GM18858 (cell line): Measurements from ENCODE around the gene DUS3L.

Experiments
- ATAC-seq: cut with Tn5 transposase; IDR thresholded peaks from one replicate; pipeline ENCODE4 v1.9.1; 2021; ENCODE audit not compliant: unreplicated experiment

DUS3L gene, protein sequence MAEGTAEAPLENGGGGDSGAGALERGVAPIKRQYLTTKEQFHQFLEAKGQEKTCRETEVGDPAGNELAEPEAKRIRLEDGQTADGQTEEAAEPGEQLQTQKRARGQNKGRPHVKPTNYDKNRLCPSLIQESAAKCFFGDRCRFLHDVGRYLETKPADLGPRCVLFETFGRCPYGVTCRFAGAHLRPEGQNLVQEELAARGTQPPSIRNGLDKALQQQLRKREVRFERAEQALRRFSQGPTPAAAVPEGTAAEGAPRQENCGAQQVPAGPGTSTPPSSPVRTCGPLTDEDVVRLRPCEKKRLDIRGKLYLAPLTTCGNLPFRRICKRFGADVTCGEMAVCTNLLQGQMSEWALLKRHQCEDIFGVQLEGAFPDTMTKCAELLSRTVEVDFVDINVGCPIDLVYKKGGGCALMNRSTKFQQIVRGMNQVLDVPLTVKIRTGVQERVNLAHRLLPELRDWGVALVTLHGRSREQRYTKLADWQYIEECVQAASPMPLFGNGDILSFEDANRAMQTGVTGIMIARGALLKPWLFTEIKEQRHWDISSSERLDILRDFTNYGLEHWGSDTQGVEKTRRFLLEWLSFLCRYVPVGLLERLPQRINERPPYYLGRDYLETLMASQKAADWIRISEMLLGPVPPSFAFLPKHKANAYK

DNA sequence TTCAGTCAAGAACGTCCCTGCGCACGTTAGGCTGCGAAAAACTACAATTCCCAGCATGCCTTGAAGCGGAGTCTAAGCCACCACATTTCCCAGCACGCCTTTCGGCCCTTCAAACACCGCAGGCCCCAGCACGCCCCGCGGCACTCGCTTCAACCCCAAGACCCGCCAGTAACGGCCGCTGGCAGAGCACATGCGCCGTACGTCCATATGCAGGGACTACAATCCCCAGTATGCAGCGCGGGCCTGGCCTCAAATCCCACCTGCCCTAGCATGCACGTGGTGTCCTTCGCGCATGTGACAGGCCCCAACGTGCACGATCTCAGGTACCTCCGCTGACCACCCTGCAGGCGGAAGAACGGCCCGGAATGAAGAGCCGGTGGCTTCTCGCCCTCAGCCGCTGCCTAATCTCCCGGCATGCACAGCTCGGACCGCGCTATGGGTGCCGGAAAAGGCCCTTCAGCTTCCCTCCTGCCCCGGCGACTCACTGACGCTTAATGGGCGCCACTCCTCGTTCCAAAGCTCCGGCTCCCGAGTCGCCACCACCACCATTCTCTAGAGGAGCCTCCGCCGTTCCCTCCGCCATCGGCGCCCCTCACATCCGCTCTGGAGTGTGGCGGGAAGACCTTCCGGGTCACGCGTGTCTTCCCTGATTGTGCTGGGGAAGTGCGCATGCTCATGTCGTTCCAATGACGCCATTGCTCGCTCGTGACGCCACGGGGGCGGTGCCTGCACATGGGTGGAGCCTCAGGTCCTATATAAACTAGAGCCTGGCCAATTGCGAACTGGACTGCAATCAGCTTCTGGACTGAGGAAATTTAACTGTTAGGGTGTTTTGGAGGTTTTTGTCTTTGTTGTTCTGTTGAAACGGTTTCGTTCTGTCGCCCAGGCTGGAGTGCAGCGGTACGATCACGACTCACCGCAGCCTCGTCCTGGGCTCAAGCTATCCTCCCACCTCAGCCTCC lies at the start of gene DUS3L:
Gene DUS3L, minus strand, starts transcription at position 605 of the 962 bp plus-strand sequence. Its CDS starts 22 bp downstream, at position 583.
- peak; percentile 86 for ATAC-seq

DNA sequence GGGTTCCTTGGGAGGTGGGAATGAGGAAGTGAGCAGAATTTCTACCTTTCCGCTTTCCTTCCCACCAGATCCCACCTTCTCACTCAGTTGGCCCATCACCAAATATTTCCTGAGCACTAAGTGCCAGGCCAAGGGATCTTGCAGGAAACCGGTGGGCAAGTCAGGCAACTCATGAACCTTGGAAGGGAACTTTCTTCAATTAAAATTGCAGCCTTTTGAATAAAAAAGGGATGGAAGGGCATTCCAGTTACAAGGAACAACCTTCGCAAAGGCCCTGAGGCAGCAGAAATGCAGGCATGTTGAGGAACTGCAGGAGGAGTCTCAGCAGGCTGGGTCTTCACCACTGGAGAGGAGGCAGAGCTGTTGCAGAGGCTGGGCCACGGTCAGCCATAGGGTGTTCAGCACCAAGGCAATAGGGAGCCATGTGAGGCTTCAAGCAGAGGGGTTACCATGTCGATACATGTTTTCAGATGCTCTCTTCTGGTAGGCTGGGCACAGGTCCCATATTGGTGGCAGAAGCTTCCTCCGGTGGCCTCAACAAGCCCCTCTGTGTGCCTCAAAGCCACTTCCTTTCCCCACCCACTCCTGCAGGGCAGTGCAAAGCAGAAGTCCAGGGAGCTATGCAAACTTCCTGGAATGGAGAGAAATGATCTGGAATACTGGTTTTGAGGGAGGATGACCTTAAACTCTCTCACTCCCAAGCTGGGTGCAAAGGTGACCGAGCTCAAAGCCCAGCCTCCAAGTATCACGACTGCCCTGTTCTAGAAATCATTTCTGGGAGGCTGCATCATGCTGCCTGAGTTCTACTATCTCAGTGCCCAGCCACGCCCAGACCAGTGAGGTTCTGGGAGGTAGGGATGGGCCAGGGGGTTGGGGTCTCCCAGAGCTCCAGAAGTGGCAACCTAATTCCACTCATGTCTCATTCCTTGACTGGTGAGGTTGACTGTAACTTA lies 48.4 kb upstream of the DUS3L start, which contains the start of gene FUT6:
Gene FUT6, minus strand, starts transcription at position 638 of the 953 bp plus-strand sequence. CDS start 7,135 bp downstream, outside the sequence.
- ATAC-seq: no peak

DNA sequence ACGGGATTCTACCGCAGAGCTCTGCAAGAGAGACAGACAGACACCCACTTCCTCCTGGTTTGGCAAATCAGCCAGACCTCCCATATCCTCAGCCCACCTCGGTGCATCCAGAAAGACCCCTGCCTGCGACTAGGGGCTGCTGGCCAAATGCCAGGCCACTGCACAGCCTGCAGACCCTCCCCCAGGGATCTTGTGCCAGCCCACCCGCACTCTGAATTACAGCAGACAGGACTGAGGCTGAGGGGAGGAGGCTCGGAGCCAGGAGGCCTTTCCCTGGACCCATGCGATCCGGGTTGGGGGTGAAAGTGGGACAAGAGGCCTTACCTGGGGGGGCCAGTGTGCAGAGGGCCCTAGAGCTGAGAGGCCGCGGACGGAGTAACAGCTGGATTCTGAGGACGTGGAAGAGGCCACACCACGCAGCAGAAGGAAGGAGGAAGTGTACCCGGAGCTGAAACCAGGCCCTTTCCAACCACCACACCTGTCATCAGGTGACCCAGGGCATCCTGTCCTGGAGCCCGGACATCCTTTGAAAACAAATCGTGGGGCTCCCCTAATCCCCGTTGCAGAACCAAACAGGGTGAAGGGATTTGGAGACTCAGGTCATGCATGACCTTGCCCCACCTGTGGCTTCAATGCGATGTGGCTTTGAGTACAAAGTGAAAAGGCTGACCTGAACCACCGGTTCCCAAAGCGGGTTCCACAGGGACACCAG lies 47.5 kb upstream of the DUS3L start:
- ATAC-seq: no peak

DNA sequence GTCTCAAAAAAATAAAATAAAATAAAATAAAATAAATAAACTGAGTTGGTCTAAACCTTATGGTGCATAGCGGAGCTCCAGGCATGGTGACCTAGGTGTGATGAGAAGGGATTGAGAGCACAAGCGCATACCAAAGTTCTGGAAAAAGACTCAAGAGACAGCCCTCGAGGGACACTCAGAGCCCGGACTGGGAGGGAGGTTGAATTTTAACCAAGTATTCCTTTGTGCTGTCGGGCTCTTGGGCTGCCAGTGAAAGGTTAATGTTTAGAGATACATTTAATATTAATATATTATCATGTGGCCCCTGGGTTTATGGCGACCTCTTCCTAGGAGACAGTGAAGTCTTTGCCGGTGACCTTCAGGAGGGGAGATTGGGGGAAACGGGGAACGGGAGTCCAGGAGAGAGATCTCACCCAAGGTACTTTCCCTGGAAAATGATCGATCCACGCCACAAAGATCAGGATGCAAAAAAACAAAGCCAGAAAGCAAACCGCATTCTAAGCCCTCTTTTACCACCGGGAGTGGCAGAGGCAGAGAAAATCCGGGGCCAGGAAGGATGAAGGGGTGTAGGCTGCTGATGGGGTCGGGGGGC lies 46.9 kb upstream of the DUS3L start:
- no peak for ATAC-seq

DNA sequence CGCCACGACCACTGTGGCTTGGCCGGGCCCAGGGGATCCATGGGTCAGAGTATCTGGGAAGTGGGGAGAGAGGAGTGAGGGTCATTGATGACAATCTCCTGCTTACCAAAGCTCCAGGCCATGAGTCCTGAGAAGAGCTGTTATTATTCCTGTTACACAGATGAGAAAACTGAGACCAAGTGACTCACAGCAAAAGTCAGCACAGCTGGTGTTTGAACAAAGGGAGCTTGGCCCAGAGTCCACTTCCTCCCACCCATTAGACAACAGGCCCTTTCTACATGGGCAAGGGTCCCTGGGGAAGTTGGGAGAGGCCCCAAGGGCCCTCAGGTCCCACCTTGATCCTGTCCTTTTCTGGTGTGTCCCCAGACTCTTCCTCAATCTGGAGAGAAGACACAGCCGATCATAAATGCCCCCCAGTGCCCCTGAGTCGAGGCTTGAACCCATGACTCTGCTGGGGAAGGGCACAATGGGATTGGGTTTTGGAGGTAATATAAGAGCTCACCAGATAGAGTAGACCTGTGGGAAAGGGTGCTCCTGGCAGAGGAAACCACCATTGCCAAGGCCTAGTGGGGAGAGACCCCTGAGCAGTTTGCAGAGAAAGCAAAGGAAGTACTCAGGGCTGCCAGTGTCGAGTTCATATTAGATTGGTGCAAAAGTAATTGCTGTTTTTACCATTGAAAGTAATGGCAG lies 41.7 kb upstream of the DUS3L start:
- ATAC-seq: no peak

DNA sequence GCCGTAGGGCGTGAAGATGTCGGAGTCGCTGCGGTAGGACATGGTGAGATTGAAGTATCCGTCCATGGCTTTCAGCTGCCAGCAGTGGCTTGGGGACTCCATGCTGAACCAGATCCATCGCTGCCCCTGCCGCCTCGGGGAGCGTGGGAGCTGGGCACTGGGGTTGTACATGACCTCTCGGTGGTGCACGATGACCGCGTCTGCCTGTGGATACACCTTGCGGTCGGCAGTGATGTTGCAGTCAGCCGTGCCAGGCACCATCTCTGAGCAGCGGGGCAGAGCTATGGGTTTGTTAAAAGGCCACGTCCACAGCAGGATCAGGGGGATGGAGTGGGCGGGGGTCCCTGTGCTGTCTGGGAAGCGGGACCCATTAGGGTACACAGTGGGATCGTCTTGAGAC lies 41.1 kb upstream of the DUS3L start:
- ATAC-seq: no peak

DNA sequence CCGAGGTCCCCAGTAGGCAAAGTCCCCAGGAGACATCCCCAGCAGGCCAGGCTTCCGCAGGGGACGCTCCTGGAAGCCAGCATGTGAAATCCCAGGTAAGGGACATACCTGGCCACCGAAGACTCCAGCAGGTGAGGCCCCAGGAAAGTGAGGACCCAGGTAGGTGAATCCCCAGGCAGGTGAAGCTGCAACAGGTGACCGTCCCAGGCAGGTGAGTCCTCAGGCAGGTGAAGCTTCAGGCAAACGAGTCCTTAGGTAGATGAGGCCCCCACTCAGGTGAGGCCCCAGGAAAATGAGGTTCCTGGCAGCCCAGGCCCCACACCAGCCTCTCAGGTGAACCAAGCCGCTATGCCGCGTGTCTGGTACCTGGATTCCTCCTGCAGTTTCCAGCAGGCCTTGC lies 40.2 kb upstream of the DUS3L start:
- no peak for ATAC-seq

DNA sequence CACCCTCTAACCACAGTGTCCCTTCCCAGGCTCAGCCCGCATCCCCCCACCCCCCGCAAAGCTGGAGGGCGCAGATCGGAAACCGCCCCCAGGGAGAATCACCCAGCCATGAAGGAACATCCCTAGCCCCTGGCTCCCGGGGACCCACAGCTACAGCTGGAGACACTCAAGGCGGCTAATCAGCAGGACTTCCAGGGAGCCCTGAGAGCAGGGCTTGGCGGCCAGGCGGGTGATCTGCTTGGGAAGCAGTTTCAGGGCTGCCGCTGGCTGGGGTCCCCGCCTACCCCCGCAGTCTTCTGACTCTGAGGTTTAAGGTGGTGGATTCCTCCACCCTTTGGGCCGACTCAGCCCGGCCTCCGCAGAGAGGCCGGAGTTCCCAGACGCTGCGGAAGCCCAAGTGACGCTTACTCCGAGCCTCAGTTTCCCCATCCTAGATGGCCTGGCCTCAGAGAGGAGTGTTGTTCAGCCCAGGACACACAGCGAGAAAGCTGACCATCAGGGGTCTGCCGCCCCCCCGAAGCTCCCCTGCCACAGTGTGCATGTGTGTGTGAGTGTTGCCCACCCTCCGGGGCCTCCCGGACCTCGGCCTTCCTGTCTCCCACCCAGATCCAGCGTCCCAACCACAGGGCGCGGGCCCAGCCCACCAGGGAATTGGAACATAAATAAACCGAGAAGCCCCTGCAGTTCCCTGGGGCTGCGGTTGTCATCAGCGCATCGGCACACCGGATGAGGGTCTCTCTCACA lies 38.8 kb upstream of the DUS3L start:
- no peak for ATAC-seq

DNA sequence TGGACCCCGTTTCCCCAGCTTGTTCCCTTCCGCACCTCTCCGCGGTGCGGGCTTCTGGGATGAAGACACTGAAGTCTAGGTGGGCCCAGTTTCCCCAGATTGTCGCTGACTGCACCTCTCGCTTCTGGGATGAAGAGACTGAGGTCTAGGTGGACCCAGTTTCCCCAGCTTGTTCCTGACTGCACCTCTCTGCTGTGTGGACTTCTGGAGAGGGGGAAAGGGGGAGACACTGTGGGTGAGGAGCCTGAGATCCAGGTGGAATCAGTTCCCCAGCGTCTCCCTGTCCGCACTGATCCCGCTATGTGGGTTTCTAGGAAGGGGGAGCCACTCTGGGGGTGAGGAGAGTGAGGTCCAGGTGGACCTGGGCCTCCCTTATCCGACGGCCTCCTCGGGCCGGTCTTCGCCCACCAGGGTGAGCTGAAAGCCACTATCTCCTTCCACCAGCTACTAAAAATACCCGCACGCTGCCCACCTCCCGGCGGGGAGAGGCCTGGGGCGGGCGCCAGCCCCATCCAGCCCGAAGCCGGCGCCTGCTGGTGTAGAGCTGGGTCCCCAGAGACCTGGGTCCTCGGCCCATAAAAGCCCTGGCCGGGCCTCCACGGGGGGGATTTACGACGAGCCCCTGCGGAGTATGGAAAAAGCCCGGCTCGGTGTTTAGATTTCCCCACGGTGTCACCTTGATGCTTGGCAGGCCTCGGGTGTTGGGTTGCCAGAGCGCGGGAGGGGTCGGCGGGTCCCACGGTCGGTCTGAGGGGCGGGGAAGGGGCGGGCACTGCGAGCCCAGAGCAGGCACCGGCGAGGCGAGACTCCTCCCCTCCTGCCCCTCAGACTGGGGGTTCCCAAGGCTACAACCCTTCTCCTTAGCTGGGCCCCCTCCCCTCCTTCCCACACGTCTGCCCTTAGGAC lies 38.0 kb upstream of the DUS3L start:
- no peak for ATAC-seq

DNA sequence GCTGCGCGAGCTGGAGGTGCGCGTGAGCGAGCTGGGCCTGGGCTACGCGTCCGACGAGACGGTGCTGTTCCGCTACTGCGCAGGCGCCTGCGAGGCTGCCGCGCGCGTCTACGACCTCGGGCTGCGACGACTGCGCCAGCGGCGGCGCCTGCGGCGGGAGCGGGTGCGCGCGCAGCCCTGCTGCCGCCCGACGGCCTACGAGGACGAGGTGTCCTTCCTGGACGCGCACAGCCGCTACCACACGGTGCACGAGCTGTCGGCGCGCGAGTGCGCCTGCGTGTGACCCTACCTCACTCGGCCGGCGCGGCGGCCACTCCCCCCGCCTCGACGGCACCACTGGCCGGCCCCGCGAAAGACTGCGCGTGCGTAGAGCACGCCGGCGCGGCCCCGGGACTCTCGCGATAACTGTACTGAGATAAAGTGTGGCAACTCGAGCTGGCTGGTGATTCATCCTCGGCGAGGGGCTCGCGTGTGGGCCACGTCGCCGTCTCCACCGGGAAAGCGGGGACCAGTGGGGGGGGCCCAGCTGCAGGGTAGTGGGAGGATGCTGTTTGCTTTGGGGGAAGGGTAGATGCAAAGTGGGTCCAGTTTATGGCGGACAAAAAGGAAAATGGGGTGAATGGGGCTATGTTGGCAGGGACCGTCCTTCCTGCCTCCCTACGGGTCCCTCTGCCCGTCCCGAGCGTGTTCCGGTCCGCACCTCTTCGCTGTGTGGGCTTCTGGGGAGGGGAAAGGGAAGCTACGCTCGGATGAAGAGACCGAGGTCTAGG lies 37.1 kb upstream of the DUS3L start:
- peak; percentile 64 for ATAC-seq

DNA sequence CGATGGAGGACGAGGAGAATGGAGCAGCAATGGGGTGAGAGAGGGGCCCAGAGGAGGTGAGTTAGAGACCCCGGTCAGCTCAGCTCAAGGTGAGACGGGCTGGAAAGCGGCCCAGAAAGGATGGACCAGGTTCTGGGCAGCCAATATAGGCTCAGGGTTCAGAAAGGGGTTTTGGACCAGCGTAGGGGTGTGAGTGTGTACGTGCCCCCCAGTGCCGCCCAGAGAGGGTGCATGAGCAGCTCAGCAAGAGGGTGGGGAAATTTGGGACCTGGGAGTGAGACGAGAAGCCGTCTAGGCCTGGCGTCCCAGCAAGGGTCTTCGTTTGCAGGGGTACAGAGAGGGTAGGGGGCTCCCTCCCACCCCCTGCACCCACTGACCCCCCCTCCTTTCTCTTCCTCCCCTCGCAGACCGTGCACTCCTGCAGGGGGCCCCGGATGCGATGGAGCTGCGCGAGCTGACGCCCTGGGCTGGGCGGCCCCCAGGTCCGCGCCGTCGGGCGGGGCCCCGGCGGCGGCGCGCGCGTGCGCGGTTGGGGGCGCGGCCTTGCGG lies 36.5 kb upstream of the DUS3L start:
- ATAC-seq: no peak

DNA sequence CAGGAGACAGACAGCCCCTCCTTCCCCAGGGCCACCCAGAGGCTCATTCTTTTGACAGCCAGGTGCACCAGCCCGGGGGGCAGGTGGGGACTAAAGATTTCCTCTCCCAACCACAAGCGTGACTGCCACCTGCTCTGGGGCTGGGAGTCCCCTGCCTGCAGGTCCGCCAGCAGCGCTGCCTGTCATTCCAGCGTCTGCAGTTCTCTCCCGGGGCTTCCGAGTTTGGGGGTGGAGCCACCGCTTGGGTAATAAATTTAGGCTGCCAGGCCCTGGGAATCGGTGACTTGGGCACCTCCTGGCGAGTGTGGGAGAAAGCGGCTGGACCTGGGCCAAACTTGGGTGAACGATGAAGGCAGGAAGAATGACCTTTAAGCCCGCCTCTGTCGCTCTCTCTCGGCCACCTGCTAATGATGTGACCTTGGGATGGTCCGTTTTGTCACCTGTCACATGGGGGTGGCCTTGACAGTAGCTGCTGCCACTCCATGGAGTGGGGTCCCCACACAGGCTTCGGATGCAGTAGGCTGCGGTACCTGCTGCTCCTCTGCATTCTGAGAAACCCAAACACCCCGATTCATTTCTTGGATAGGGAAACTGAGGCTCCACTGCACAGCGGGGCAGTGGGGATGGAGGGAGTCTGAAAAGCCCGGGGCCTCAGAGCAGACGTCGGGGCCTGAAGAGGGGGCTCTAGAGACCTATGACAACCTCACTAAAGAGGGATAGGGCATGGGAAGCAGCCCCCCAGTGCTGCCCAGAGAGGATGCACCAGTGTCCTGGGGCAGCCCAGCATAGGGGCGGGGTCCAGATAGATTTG lies 35.8 kb upstream of the DUS3L start:
- ATAC-seq: no peak

DNA sequence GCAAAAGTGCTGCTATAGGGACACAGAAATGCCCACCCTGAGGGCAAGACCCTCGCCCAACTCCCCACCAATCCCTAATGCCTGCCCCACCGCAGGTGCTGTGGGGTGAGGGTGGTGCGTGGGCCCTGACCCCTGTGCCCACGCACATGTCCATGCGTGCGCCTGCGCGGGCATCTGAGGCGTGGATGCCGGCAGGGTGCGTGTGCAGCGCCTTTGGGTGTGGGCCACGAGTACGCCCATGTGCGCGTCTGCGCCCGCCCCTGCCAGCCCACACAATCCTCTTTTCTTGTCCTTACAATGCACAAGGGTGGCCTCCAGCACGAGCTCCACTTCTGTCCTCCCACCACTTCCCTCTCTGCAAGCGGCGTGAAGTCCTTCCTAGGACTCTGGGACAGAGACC lies 34.2 kb upstream of the DUS3L start:
- no peak for ATAC-seq

DNA sequence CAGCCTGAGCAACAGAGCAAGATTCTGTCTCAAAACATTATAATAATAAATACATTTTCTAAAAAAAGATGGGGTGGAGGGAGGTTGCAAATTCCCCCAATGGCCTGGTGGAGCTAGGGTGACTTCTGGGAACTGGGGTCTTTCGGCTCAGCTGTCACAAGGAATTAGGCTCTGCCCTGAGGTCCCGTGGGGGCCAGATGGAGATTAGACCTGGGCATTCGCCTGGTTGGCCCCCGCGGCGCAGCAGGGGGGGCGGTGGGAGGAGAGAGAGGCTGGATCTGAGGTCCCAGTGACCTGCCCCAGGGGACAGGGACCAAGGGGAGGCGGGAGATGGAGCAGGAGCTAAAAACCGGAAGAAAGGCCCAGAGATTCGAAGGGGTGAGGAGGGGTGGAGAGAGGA lies 33.8 kb upstream of the DUS3L start:
- ATAC-seq: no peak
